ENCODE measurements around the gene MAGI2. TPM values are rescaled to one million over a fixed set of nuclear protein-coding genes. Genes with fewer than 3 reads are reported as not detected.
A peak's percentile ranks its signal among the peaks of the same experiment; 100 is the strongest.

MAGI2 gene
- total RNA-seq, 1 donor from 2014 or later: 5.4 TPM

GRCh38 chr7:78148166-78148894, 1305.1 kb downstream of the MAGI2 start:
- peak; percentile 34 for FAIRE-seq
- Histone ChIP-seq H3K27me3 (ENCODE audit: insufficient read depth, low read length) (no peaks in the 10 kb centered on the region), H3K9me3 (ENCODE audit: insufficient read depth, low read depth, low read length) (no peaks in the 10 kb centered on the region), H3K9ac (ENCODE audit: low read length) (no peak overlapping the region), H3K4me2 (ENCODE audit: low read length) (no peak overlapping the region), H3K36me3 (ENCODE audit: insufficient read depth, low read length) (no peaks in the 10 kb centered on the region), H3K4me1 (ENCODE audit: insufficient read depth, low read length) (peaks cover 14% of the 10 kb centered on the region), H4K20me1 (ENCODE audit: insufficient read depth, low read length) (no peaks in the 10 kb centered on the region), H3K79me2 (ENCODE audit: insufficient read depth, low read length) (no peaks in the 10 kb centered on the region), H2AFZ (ENCODE audit: low read depth, low read length) (no peak overlapping the region), H3K27ac (ENCODE audit: low read depth, low read length) (no peak overlapping the region), H3K4me3 (ENCODE audit: insufficient read depth, low read depth, low read length) (no peak overlapping the region)
- DNase-seq (ENCODE audit: low read depth): peak; percentile 33
- Mint-ChIP-seq H3K27me3 (ENCODE audit: low read depth, unreplicated experiment) (no peaks in the 10 kb centered on the region), H3K4me3 (ENCODE audit: unreplicated experiment) (no peak overlapping the region), H3K9me3 (ENCODE audit: unreplicated experiment) (no peaks in the 10 kb centered on the region), H3K36me3 (ENCODE audit: low read depth, unreplicated experiment) (no peaks in the 10 kb centered on the region), H3K4me1 (ENCODE audit: low read depth, unreplicated experiment) (peaks cover 21% of the 10 kb centered on the region), H3K27ac (ENCODE audit: unreplicated experiment) (no peak overlapping the region)
- TF ChIP-seq, protein P1, sequence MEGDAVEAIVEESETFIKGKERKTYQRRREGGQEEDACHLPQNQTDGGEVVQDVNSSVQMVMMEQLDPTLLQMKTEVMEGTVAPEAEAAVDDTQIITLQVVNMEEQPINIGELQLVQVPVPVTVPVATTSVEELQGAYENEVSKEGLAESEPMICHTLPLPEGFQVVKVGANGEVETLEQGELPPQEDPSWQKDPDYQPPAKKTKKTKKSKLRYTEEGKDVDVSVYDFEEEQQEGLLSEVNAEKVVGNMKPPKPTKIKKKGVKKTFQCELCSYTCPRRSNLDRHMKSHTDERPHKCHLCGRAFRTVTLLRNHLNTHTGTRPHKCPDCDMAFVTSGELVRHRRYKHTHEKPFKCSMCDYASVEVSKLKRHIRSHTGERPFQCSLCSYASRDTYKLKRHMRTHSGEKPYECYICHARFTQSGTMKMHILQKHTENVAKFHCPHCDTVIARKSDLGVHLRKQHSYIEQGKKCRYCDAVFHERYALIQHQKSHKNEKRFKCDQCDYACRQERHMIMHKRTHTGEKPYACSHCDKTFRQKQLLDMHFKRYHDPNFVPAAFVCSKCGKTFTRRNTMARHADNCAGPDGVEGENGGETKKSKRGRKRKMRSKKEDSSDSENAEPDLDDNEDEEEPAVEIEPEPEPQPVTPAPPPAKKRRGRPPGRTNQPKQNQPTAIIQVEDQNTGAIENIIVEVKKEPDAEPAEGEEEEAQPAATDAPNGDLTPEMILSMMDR (IDR thresholded peaks at IDR 0.05; ENCODE audit: insufficient read depth, low read depth, low read length): no peak
- no peak for TF ChIP-seq EZH2 (IDR thresholded peaks at IDR 0.05; ENCODE audit: insufficient read depth, low read length)

DNA sequence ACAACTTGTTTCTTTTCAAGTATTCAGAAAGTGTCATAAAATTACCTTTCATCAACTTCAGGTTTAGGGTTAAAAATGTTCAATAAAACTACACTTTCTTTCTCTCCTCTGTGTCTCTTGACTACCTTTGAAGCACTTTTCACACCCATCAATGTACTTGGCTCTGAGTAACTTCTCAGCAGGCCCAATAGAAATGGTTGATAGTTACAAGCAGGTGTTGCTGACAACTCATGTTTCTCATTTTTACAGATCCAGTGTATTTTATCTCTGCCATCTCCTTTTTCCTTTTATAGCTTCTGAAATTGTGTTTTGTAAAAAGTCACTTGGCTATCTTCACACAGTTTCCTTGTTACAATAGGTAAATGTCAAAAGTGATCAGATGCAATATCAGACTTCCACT, 1306.9 kb downstream of the MAGI2 start:
- Histone ChIP-seq H3K4me3 (ENCODE audit: insufficient read depth, low read depth, low read length) (no peak overlapping the region), H3K4me1 (ENCODE audit: insufficient read depth, low read length) (peaks cover 13% of the 10 kb centered on the region), H3K9me3 (ENCODE audit: insufficient read depth, low read depth, low read length) (no peaks in the 10 kb centered on the region), H2AFZ (ENCODE audit: low read depth, low read length) (no peak overlapping the region), H3K9ac (ENCODE audit: low read length) (no peak overlapping the region), H3K36me3 (ENCODE audit: insufficient read depth, low read length) (no peaks in the 10 kb centered on the region), H3K27me3 (ENCODE audit: insufficient read depth, low read length) (no peaks in the 10 kb centered on the region), H3K4me2 (ENCODE audit: low read length) (no peak overlapping the region), H3K79me2 (ENCODE audit: insufficient read depth, low read length) (no peaks in the 10 kb centered on the region), H3K27ac (ENCODE audit: low read depth, low read length) (no peak overlapping the region), H4K20me1 (ENCODE audit: insufficient read depth, low read length) (no peaks in the 10 kb centered on the region)
- H3K4me1 Mint-ChIP-seq (ENCODE audit: low read depth, unreplicated experiment): peaks cover 33% of the 10 kb centered on the region
- FAIRE-seq (no peak), DNase-seq (ENCODE audit: low read depth) (no peak)
- no peaks in the 10 kb centered on the region for H3K36me3 Mint-ChIP-seq (ENCODE audit: low read depth, unreplicated experiment)
- H3K9me3 Mint-ChIP-seq (ENCODE audit: unreplicated experiment): no peaks in the 10 kb centered on the region
- H3K4me3 Mint-ChIP-seq (ENCODE audit: unreplicated experiment): no peak overlapping the region
- TF ChIP-seq, protein P1 (IDR thresholded peaks at IDR 0.05; ENCODE audit: insufficient read depth, low read depth, low read length): no peak
- no peak for TF ChIP-seq EZH2 (IDR thresholded peaks at IDR 0.05; ENCODE audit: insufficient read depth, low read length)
- no peaks in the 10 kb centered on the region for H3K27me3 Mint-ChIP-seq (ENCODE audit: low read depth, unreplicated experiment)
- H3K27ac Mint-ChIP-seq (ENCODE audit: unreplicated experiment): no peak overlapping the region

DNA sequence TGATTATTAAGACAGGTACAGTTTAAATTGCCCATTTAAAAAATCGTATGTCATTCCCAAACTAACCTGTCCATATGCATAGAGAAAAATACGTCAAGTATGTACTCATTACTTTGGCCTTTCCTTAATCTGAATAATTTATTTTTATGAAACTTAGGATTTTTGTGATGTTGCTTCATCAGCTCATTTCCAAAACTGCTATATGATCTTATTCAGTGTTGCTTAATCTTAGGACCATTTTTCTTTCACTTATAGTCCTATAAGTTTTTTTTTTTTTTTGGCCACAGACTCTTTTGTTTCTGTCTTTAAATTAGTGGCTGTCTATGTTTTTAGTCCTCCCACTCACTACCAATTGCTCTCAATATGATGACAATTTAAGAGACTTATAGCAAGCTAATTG, 1309.8 kb downstream of the MAGI2 start:
- no peaks in the 10 kb centered on the region for H3K79me2 ChIP-seq (ENCODE audit: insufficient read depth, low read length)
- H3K27me3 ChIP-seq (ENCODE audit: insufficient read depth, low read length): no peaks in the 10 kb centered on the region
- no peaks in the 10 kb centered on the region for H3K9me3 ChIP-seq (ENCODE audit: insufficient read depth, low read depth, low read length)
- H4K20me1 ChIP-seq (ENCODE audit: insufficient read depth, low read length): no peaks in the 10 kb centered on the region
- H3K4me2 ChIP-seq (ENCODE audit: low read length): no peak overlapping the region
- no peaks in the 10 kb centered on the region for H3K36me3 ChIP-seq (ENCODE audit: insufficient read depth, low read length)
- no peak for TF ChIP-seq EZH2 (IDR thresholded peaks at IDR 0.05; ENCODE audit: insufficient read depth, low read length)
- no peaks in the 10 kb centered on the region for H3K27me3 Mint-ChIP-seq (ENCODE audit: low read depth, unreplicated experiment)
- no peak overlapping the region for H3K27ac ChIP-seq (ENCODE audit: low read depth, low read length)
- no peak overlapping the region for H3K27ac Mint-ChIP-seq (ENCODE audit: unreplicated experiment)
- no peak overlapping the region for H2AFZ ChIP-seq (ENCODE audit: low read depth, low read length)
- no peak overlapping the region for H3K9ac ChIP-seq (ENCODE audit: low read length)
- H3K4me3 Mint-ChIP-seq (ENCODE audit: unreplicated experiment): no peak overlapping the region
- DNase-seq (ENCODE audit: low read depth) (no peak), FAIRE-seq (peak; percentile 37)
- no peaks in the 10 kb centered on the region for H3K9me3 Mint-ChIP-seq (ENCODE audit: unreplicated experiment)
- peaks cover 9% of the 10 kb centered on the region for H3K4me1 ChIP-seq (ENCODE audit: insufficient read depth, low read length)
- H3K4me3 ChIP-seq (ENCODE audit: insufficient read depth, low read depth, low read length): no peak overlapping the region
- H3K36me3 Mint-ChIP-seq (ENCODE audit: low read depth, unreplicated experiment): no peaks in the 10 kb centered on the region
- peaks cover 37% of the 10 kb centered on the region for H3K4me1 Mint-ChIP-seq (ENCODE audit: low read depth, unreplicated experiment)

Data from astrocyte (in vitro differentiated cells and primary cell).